Amniotic stem cell (primary cell): ENCODE measurements around the gene EGLN3.

Experiments used
- DNase-seq: peaks from one replicate; lab custom pipeline; 2025; lab: John Stamatoyannopoulos, UW

The EGLN3 gene

DNA sequence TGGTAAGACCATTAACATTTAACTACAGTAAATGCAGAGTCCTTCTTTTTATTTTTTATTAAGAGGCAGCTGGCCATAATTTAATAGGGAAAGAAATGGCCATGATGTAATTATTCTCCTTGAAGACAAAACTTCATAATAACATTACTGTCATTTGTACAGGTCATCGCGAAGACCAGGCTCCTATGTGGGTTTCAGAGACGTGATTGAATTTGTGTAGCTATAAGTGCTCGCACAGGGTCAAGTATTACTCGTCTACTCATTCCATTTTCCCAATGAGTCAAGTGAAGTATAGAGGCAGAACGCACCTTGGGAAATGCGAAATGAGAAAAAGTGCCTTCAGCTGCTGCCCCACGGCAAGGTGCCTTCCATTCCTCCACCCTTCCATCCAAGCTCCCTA lies 40.4 kb downstream of the EGLN3 start:
- DNase-seq: no peak

GRCh38 chr14:33909380-33910084 lies 41.3 kb downstream of the EGLN3 start:
- DNase-seq: no peak

GRCh38 chr14:33908540-33909223 lies 42.2 kb downstream of the EGLN3 start:
- no peak for DNase-seq

GRCh38 chr14:33906968-33907367 lies 43.9 kb downstream of the EGLN3 start:
- DNase-seq: no peak

- DNase-seq: no peak
These were observed 46.3 kb downstream of the EGLN3 start for GRCh38 chr14:33904609-33905008.

DNA sequence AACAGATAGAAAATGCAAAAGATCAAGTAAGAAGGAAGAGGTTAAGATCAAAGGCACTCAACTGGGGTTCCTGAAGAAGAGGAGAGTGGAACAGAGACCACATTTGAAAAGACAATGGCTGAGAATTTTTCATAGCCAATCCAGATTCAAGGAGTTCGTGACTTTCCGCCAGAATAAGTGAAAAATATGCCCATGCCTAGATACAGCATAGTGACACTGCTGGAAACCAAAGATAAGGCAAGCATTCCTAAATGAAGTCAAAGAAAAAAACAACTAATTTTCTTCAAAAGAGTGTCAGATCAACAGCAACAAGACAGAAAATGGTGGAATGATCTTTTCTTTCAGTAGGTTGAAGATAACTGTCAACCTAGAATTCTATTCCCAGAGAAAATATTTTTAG lies 47.5 kb downstream of the EGLN3 start:
- DNase-seq: no peak

- DNase-seq: no peak
These were observed 48.5 kb downstream of the EGLN3 start for GRCh38 chr14:33902363-33902762.

DNA sequence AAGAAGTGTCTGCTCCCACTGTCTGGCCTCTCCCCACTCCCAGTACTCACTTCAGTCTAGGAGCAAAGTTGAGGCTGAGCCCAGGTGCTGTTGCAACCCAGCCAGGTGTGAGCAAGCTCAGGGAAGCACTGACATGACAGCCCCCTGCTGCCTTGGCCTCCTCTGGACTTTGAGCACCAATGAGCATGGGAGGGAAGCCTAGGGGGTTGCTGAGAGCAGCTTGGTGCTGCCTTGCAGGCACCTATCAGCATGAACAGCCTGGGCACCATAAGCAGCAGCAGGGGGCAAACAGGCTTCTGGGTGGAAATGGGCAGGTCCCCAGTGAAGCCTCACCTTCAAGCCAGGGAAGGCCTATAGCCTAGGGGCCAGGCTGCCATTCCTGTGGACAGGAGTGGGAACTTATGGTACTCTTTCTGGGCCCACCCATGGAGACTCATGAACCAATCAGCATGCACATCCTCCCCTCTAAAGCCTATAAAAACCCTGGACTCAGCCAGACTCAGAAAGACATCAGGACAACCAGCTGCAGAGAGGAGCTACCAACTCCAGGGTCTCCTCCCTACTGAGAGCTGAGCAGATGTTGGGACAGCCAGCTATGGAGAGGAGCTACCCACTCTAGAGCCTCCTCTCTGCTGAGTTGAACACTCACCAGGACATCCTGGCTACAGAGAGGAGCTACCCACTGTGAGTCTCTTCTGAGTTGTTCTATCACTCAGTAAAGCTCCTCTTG lies 49.3 kb downstream of the EGLN3 start:
- no peak for DNase-seq

DNA sequence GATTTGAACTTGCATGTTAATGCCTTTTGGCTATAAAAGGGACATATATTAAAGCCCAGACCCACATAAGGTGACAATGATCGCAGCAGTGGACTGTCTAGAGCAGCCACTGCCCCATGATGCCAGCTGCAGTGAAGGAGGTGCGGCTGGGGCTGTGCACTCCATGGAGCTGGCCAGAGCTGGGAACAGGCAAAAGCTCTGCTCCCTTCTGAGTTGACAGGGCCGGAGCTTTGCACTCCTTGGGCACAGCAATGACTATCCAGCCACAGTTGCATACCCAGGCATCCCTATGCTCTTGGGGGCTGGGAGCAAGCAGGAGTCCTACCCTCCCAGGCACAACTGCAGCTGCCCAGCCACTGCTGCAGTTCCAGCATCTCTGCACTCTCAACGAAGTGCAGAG lies 50.2 kb downstream of the EGLN3 start:
- no peak for DNase-seq

DNA sequence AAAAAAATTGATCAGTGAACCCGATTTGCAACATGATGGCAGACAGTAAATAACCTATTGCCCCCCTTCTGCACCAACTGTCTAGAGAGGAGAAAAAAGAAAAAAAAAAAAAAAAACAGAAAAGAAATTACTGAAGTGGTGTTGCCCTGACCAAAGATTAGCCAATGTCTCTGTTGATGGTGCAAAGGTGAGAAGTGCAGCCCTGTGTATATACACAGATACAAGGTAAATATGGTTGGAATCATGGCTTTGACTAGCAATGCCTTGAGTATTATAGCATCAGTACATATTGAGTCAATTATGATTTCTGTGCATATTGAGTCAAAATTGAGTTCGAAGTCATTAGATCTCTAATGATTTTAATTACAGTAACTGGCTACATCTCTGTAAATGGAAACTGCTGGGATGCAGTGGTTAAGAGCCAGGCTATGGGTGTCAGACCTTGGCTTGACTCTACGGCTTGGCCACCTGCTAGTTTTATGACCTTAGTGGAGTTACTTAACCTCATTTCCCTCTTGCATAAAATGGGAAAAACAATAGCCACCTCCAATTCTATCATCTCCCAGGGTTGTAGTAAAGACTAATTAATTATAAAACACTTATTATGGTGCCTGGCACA lies 51.0 kb downstream of the EGLN3 start:
- DNase-seq: no peak

GRCh38 chr14:33897878-33898535 lies 52.9 kb downstream of the EGLN3 start:
- DNase-seq: no peak

DNA sequence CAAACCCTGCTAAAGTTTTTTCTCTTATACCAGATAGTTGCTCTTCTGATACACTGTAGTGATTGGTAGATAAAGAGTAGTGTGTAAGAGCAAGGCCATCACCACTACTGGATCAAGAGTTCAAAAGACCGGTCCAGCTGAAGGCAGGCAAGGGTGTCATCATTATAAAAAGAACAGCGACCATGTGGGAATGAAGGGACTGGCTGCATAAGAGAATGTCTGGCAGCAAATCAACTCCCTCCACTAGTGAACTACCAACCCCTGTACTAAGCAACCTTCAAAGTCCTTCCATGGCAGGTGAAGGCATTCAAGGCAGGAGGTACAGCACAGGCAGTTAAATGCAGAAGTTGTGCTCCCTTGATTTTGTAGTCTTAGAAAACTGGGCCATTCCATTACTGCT lies 53.5 kb downstream of the EGLN3 start:
- DNase-seq: no peak

DNA sequence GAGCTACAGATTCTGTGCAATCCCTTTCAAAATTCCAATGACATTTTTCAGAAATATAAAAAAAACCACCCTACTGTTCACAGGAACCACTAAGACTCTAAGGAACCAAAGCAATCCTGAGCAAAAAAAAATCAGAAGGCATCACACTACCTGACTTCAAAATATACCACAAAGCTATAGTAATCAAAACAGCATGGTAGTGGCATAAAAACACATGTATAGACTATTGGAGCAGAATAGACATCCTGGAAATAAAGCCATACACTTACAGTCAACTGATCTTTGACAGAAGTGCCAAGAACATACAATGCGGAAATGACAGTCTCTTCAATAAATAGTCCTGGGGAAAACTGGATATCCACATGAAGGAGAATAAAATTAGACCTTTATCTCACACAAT lies 56.5 kb downstream of the EGLN3 start:
- DNase-seq: no peak

GRCh38 chr14:33891700-33892099 lies 59.2 kb downstream of the EGLN3 start:
- DNase-seq: no peak

GRCh38 chr14:33884916-33885315 lies 66.0 kb downstream of the EGLN3 start:
- no peak for DNase-seq

- DNase-seq: no peak
These were observed 70.5 kb downstream of the EGLN3 start for GRCh38 chr14:33880330-33880729.

DNA sequence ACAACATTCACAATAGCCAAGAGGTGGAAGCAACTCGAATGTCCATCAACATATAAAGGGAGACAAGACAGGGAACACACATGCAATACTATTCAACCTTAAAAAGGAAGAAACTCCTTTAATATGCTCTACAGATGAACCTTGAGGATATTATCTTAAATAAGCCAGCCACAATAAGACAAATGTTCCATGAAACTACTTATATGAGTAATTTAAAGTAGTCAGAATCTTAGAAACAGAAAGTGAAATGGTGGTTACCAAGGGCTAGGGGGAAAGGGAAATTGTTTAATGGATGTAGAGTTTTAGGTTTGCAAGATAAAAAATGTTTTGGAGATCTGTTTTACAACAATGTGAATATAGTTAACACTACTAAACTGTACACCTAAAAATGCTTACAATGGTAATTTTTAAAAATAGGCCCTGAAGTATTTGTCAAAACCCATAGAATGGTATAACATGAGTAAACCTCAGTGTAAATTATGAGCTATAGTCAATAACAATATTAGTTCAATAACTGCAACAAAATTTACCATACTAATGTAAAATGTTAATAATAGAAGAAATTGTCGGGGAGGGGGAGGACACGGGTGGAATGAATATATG lies 71.1 kb downstream of the EGLN3 start:
- DNase-seq: no peak

DNA sequence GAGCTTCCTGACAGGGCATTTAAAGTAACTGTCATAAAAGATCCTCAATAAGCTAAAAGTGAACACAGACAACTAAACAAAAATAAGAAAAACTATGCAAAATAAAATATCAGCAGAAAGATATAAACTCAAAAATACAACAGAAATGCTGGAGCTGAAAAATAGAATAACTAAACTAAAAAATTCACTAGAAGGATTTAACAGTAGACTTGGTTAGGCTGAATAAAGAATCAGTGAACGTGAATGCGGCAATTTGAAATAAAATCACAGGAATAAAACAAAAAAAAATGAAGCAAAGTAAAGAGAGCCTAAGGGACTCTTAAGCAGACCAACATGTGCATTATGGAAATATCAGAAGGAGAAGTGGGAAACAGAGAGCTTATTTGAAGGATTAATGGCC lies 74.6 kb downstream of the EGLN3 start:
- DNase-seq: no peak
